ENCODE data around the gene ZNF79.

DNA sequence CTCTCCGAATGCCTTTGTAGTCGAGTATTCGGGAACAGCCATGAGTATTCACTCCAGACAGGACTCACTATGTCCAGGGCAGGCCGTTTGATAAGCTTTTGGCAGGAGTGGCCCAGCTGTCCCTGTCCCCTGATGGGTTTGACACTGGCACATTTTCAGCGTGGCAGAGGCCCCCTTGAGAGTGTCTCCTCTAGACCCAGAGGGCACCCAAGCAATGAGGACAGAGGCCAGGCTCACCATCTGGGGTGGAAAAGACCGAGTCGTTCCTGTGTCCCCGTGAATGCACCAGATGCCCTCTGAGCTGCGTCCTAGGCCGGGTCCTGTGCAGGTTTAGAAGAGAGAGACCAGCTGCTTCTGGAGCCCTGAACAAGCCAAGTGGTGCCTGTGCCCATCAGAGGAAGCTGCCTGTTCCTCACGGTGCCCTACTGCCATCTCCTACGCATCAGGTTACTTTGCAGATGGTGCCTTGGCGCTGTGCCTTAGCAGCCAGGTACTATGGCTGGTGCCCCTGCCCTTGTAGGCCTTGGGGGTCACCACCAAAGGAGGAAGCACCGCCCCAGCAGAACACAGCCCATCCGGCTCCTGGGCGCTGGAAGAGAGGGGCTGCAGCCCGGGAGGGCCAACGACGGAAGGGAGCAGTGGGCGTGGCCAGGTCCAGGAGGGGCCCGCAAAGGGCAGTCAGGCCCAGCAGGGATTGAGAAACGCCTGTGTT lies 69.6 kb downstream of the ZNF79 start:
- TF ChIP-seq POLR2AphosphoS5 (IDR thresholded peaks at IDR 0.05; ENCODE audit: low read depth, low read length) = no peak
- TF ChIP-seq, protein P1, sequence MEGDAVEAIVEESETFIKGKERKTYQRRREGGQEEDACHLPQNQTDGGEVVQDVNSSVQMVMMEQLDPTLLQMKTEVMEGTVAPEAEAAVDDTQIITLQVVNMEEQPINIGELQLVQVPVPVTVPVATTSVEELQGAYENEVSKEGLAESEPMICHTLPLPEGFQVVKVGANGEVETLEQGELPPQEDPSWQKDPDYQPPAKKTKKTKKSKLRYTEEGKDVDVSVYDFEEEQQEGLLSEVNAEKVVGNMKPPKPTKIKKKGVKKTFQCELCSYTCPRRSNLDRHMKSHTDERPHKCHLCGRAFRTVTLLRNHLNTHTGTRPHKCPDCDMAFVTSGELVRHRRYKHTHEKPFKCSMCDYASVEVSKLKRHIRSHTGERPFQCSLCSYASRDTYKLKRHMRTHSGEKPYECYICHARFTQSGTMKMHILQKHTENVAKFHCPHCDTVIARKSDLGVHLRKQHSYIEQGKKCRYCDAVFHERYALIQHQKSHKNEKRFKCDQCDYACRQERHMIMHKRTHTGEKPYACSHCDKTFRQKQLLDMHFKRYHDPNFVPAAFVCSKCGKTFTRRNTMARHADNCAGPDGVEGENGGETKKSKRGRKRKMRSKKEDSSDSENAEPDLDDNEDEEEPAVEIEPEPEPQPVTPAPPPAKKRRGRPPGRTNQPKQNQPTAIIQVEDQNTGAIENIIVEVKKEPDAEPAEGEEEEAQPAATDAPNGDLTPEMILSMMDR (IDR thresholded peaks at IDR 0.05; ENCODE audit: control extremely low read depth in 1 of 3, insufficient read depth in 1 of 3, low read depth in 1 of 3, low read length in 3 of 3) = no peak

Data from H1 (cell line).